AG04449 (cell line): ENCODE measurements around the gene CEP170.

Experiments
- CTCF ChIA-PET: fragments of 350-600 bp; formaldehyde crosslinking; extraction: SDS; loops from one replicate; lab custom pipeline; 2021; ENCODE audit warnings: antibody characterized with exemption; lab: Yijun Ruan, JAX
- POLR2A ChIA-PET: fragments of 400-600, 350-600 bp; formaldehyde crosslinking; extraction: SDS; loops from one replicate; lab custom pipeline; 2020; ENCODE audit warnings: antibody characterized with exemption, inconsistent platforms; lab: Yijun Ruan, JAX
- DNase-seq: peaks from one replicate; pipeline ENCODE4 v3.0.0-alpha.2; 2010; ENCODE audit warnings: low read depth, low spot score
- H3K4me3 ChIP-seq: 2 replicates; pipeline ENCODE4 v1.5.1; 2011; ENCODE audit warnings: low read depth, mild to moderate bottlenecking, control low read depth, low read length
- CTCF ChIP-seq: IDR thresholded peaks from one replicate; pipeline ENCODE4 v1.5.1; 2011; ENCODE audit warnings: mild to moderate bottlenecking, moderate library complexity, low read length, control low read depth, inconsistent platforms; ENCODE audit not compliant: insufficient read depth; ENCODE audit errors: missing control alignments

The CEP170 gene

GRCh38 chr1:243267471-243267880 lies 12.4 kb upstream of the CEP170 start:
- POLR2A ChIA-PET = interaction anchor here (3.4 kb wide), 1 partner anchor 12 kb away, joined by 12 read pairs; the partner anchor contains the start of genes CEP170 and SDCCAG8
- TF ChIP-seq CTCF = no peak
- DNase-seq = no peak
- no peak overlapping the region for H3K4me3 ChIP-seq
- CTCF ChIA-PET = interaction anchor here (0.9 kb wide), 1 partner anchor 12 kb away, joined by 4 read pairs; the partner anchor contains the start of genes CEP170 and SDCCAG8

- POLR2A ChIA-PET = no interaction called here
- no peak for TF ChIP-seq CTCF
- CTCF ChIA-PET = interaction anchor here (1.7 kb wide), 1 partner anchor 11 kb away, joined by 11 read pairs; the partner anchor contains the start of genes CEP170 and SDCCAG8
- DNase-seq = no peak
- no peak overlapping the region for H3K4me3 ChIP-seq
These were observed 11.2 kb upstream of the CEP170 start for GRCh38 chr1:243266231-243266630.

GRCh38 chr1:243264717-243265116 lies 9.6 kb upstream of the CEP170 start:
- no peak for TF ChIP-seq CTCF
- DNase-seq = no peak
- ChIA-PET POLR2A (interaction anchor here (0.6 to 1.1 kb wide), 4 partner anchors 9 to 25 kb away, joined by 3 to 7 read pairs (median 4); partner anchors contain the start of genes CEP170 and SDCCAG8), CTCF (interaction anchor here (1.7 kb wide), 1 partner anchor 9 kb away, joined by 11 read pairs; the partner anchor contains the start of genes CEP170 and SDCCAG8)
- no peak overlapping the region for H3K4me3 ChIP-seq

GRCh38 chr1:243261390-243261789 lies 6.3 kb upstream of the CEP170 start:
- POLR2A ChIA-PET = no interaction called here
- no peak overlapping the region for H3K4me3 ChIP-seq
- no peak for TF ChIP-seq CTCF
- CTCF ChIA-PET = no interaction called here
- DNase-seq = no peak

GRCh38 chr1:243260221-243260880 lies 5.3 kb upstream of the CEP170 start:
- H3K4me3 ChIP-seq = no peak overlapping the region
- TF ChIP-seq CTCF = no peak
- no peak for DNase-seq
- ChIA-PET CTCF (no interaction called here), POLR2A (no interaction called here)

GRCh38 chr1:243258731-243259130 lies 3.6 kb upstream of the CEP170 start:
- H3K4me3 ChIP-seq = no peak overlapping the region
- DNase-seq = no peak
- no peak for TF ChIP-seq CTCF
- POLR2A ChIA-PET = no interaction called here
- CTCF ChIA-PET = no interaction called here
